ENCODE measurements around the gene CD302.

The CD302 gene

GRCh38 chr2:159762075-159762474 lies 35.9 kb downstream of the CD302 start:
- Histone ChIP-seq H2AFZ (ENCODE audit: low read depth, low read length, severe bottlenecking) (no peak overlapping the region), H3K9me2 (replicated peaks; ENCODE audit: insufficient read depth, low read length) (no peaks in the 10 kb centered on the region), H4K20me1 (ENCODE audit: low read depth, low read length) (peaks cover 10% of the 10 kb centered on the region; the same call in 1 of the 2 replicates), H3K4me3 (ENCODE audit: insufficient read depth, low read length, poor library complexity, severe bottlenecking) (no peak overlapping the region), H3K9me3 (ENCODE audit: insufficient read depth, low read length) (no peaks in the 10 kb centered on the region), H3K36me3 (ENCODE audit: low read length) (peaks cover 76% of the 10 kb centered on the region), H3K4me2 (ENCODE audit: low read depth, low read length, poor library complexity, severe bottlenecking) (no peak overlapping the region), H3K27ac (ENCODE audit: low read depth, low read length) (no peak overlapping the region), H3K9ac (ENCODE audit: low read length) (no peak overlapping the region), H3K79me2 (ENCODE audit: insufficient read depth, low read length) (peaks cover 8% of the 10 kb centered on the region), H3F3A (ENCODE audit: insufficient read depth) (peaks cover 18% of the 10 kb centered on the region; the same call in 1 of the 2 replicates), H3K27me3 (ENCODE audit: low read length) (no peaks in the 10 kb centered on the region)
- TF ChIP-seq EZH2phosphoT487 (conservative IDR thresholded peaks at IDR 0.05; ENCODE audit: low read length) (no peak), CTCF (IDR thresholded peaks at IDR 0.05; ENCODE audit: insufficient read depth, low read length, poor library complexity, severe bottlenecking) (no peak)

- H3K27me3 ChIP-seq (ENCODE audit: low read length): no peaks in the 10 kb centered on the region
- no peak overlapping the region for H2AFZ ChIP-seq (ENCODE audit: low read depth, low read length, severe bottlenecking)
- no peak overlapping the region for H3K4me3 ChIP-seq (ENCODE audit: insufficient read depth, low read length, poor library complexity, severe bottlenecking)
- no peaks in the 10 kb centered on the region for H3K9me2 ChIP-seq (replicated peaks; ENCODE audit: insufficient read depth, low read length)
- H4K20me1 ChIP-seq (ENCODE audit: low read depth, low read length): peaks cover 14% of the 10 kb centered on the region; the same call in 1 of the 2 replicates
- peaks cover 10% of the 10 kb centered on the region for H3K79me2 ChIP-seq (ENCODE audit: insufficient read depth, low read length)
- no peaks in the 10 kb centered on the region for H3K9me3 ChIP-seq (ENCODE audit: insufficient read depth, low read length)
- TF ChIP-seq EZH2phosphoT487 (conservative IDR thresholded peaks at IDR 0.05; ENCODE audit: low read length) (no peak), CTCF (IDR thresholded peaks at IDR 0.05; ENCODE audit: insufficient read depth, low read length, poor library complexity, severe bottlenecking) (no peak)
- no peak overlapping the region for H3K4me2 ChIP-seq (ENCODE audit: low read depth, low read length, poor library complexity, severe bottlenecking)
- H3K9ac ChIP-seq (ENCODE audit: low read length): no peak overlapping the region
- peaks cover 18% of the 10 kb centered on the region; the same call in 1 of the 2 replicates for H3F3A ChIP-seq (ENCODE audit: insufficient read depth)
- H3K36me3 ChIP-seq (ENCODE audit: low read length): peaks cover 65% of the 10 kb centered on the region
- H3K27ac ChIP-seq (ENCODE audit: low read depth, low read length): no peak overlapping the region
Measured at GRCh38 chr2:159760326-159760725, 37.7 kb downstream of the CD302 start.

GRCh38 chr2:159759577-159759976 lies 38.4 kb downstream of the CD302 start:
- Histone ChIP-seq H3K9me3 (ENCODE audit: insufficient read depth, low read length) (no peaks in the 10 kb centered on the region), H4K20me1 (ENCODE audit: low read depth, low read length) (peaks cover 21% of the 10 kb centered on the region; the same call in 1 of the 2 replicates), H3K36me3 (ENCODE audit: low read length) (peaks cover 65% of the 10 kb centered on the region), H3F3A (ENCODE audit: insufficient read depth) (peaks cover 18% of the 10 kb centered on the region; the same call in 1 of the 2 replicates), H3K27ac (ENCODE audit: low read depth, low read length) (no peak overlapping the region), H3K9me2 (replicated peaks; ENCODE audit: insufficient read depth, low read length) (no peaks in the 10 kb centered on the region), H3K27me3 (ENCODE audit: low read length) (no peaks in the 10 kb centered on the region), H3K4me2 (ENCODE audit: low read depth, low read length, poor library complexity, severe bottlenecking) (no peak overlapping the region), H2AFZ (ENCODE audit: low read depth, low read length, severe bottlenecking) (no peak overlapping the region), H3K9ac (ENCODE audit: low read length) (no peak overlapping the region), H3K79me2 (ENCODE audit: insufficient read depth, low read length) (peaks cover 18% of the 10 kb centered on the region), H3K4me3 (ENCODE audit: insufficient read depth, low read length, poor library complexity, severe bottlenecking) (no peak overlapping the region)
- TF ChIP-seq EZH2phosphoT487 (conservative IDR thresholded peaks at IDR 0.05; ENCODE audit: low read length): no peak
- TF ChIP-seq CTCF (IDR thresholded peaks at IDR 0.05; ENCODE audit: insufficient read depth, low read length, poor library complexity, severe bottlenecking): no peak

Measured in SU-DHL-6 (cell line).